Kidney (tissue), 14 donors: ENCODE results near the gene NBAS. TPM values are rescaled to one million over a fixed set of nuclear protein-coding genes. Genes with fewer than 3 reads are reported as not detected.
A peak's percentile ranks its signal among the peaks of the same experiment; 100 is the strongest.

ENCODE experiments used
- DNase-seq, 5 donors: peaks; one replicate each; pipeline ENCODE4 v3.0.0-alpha.2; 2013 to 2020
- FAIRE-seq: peaks from 2 replicates; lab custom pipeline; 2012; peaks lifted over from hg19 to GRCh38; lab: Jason Lieb, UNC
- H3K27ac ChIP-seq, 2 donors: one replicate each; pipeline ENCODE4 v1.7.0; 2013; ENCODE audit warnings: low read depth in 2 of 2, low read length in 2 of 2, inconsistent platforms in 1 of 2
- H3K27me3 ChIP-seq: one replicate; pipeline ENCODE4 v1.7.1; 2013; ENCODE audit warnings: low read length, inconsistent platforms; ENCODE audit not compliant: control insufficient read depth, insufficient read depth
- H3K36me3 ChIP-seq, 3 donors: one replicate each; pipeline versions ENCODE4 v1.7.0 to v1.7.1; 2013; ENCODE audit warnings: low read length in 3 of 3, control low read depth in 1 of 3, inconsistent platforms in 1 of 3; ENCODE audit not compliant: insufficient read depth in 3 of 3, control insufficient read depth in 2 of 3
- H3K4me1 ChIP-seq, 3 donors: one replicate each; pipeline versions ENCODE4 v1.7.0 to v1.7.1; 2013; ENCODE audit warnings: low read length in 3 of 3, inconsistent platforms in 1 of 3, low read depth in 1 of 3; ENCODE audit not compliant: control insufficient read depth in 2 of 3, insufficient read depth in 2 of 3
- H3K4me3 ChIP-seq, 3 donors: one replicate each; pipeline versions ENCODE4 v1.7.0 to v1.8.1; 2013; ENCODE audit warnings: low read length in 3 of 3, control low read depth in 1 of 3, inconsistent platforms in 1 of 3
- H3K9ac ChIP-seq, 3 donors: one replicate each; pipeline versions ENCODE4 v1.7.0 to v1.7.1; 2013; ENCODE audit warnings: low read length in 3 of 3, control low read depth in 1 of 3, inconsistent platforms in 1 of 3
- H3K9me3 ChIP-seq, 3 donors: one replicate each; pipeline versions ENCODE4 v1.7.0 to v1.7.1; 2013; ENCODE audit warnings: low read length in 3 of 3, control low read depth in 1 of 3, inconsistent platforms in 1 of 3; ENCODE audit not compliant: control insufficient read depth in 2 of 3, insufficient read depth in 1 of 3
- CTCF ChIP-seq: IDR thresholded peaks from 3 replicates; pipeline ENCODE4 v1.5.1; 2012; ENCODE audit warnings: mild to moderate bottlenecking, moderate library complexity, borderline replicate concordance; ENCODE audit not compliant: insufficient read depth; ENCODE audit errors: extremely low read depth
- intact Hi-C: fragments of 100-400 bp; cut with DNase I; formaldehyde crosslinking; loops from one replicate; pipeline ENCODE4 v1.11.1; 2022
- polyA plus RNA-seq: library from polyadenylated mRNA; stranded (reverse); fragments of 350-450 nt; fragmentation: Illumina TruSeq; extraction: RNeasy Lipid Tissue Mini Kit (QIAGEN cat#74804); gene quantifications from one replicate; pipeline ENCODE4 v1.2.3, GENCODE V29; 2014; ENCODE audit warnings: low read depth, low replicate concordance; ENCODE audit not compliant: insufficient read depth
- total RNA-seq: library from RNA; stranded (reverse); fragmentation: NEBNext Ultra II Directional; extraction: Animal tissue kit (Norgen Biotek cat#: 25700); gene quantifications from one replicate; pipeline ENCODE4 v1.2.1, GENCODE V29; 2021
- donor health status: control.
- donor health status: control.
- donor health status: control.
- donor health status: control.
- donor health status: control.
- donor health status: DM: yes; HTN: yes; CAD: no.
- donor health status: Normal renal cell carcinoma (clear cell type).

NBAS gene
- total and polyA plus RNA-seq, 2 donors from 2014 or later: 40.8 to 44.2 TPM

GRCh38 chr2:15591373-15591691 is 30.2 kb upstream of the NBAS start:
- Histone ChIP-seq H3K4me3 (peak overlapping the region; percentile 88 to 97 (median 91)), H3K9ac (peak overlapping the region; percentile 69 to 93 (median 90)), H3K9me3 (no peaks in the 10 kb centered on the region), H3K27ac (peak overlapping the region; percentile 83 to 89), H3K36me3 (peaks cover 4 to 11% (median 5%) of the 10 kb centered on the region in 3 donors), H3K27me3 (no peaks in the 10 kb centered on the region), H3K4me1 (peaks cover 0 to 10% (median 2%) of the 10 kb centered on the region in 3 donors)
- FAIRE-seq (no peak), DNase-seq (no peak)
- no peak for TF ChIP-seq CTCF
- intact Hi-C loops: no loop called here

GRCh38 chr2:15588329-15588919 is 27.3 kb upstream of the NBAS start:
- Histone ChIP-seq H3K9ac (no peak overlapping the region), H3K27ac (no peak overlapping the region), H3K4me3 (no peak overlapping the region), H3K9me3 (no peaks in the 10 kb centered on the region), H3K4me1 (peaks cover 0 to 8% (median 1%) of the 10 kb centered on the region in 3 donors), H3K36me3 (no peaks in the 10 kb centered on the region), H3K27me3 (no peaks in the 10 kb centered on the region)
- peak; percentile 41 for TF ChIP-seq CTCF
- no peak for FAIRE-seq
- intact Hi-C loops: no loop called here
- DNase-seq: peak in 4 of 5 donors; percentile 79 to 86 (median 82)

DNA sequence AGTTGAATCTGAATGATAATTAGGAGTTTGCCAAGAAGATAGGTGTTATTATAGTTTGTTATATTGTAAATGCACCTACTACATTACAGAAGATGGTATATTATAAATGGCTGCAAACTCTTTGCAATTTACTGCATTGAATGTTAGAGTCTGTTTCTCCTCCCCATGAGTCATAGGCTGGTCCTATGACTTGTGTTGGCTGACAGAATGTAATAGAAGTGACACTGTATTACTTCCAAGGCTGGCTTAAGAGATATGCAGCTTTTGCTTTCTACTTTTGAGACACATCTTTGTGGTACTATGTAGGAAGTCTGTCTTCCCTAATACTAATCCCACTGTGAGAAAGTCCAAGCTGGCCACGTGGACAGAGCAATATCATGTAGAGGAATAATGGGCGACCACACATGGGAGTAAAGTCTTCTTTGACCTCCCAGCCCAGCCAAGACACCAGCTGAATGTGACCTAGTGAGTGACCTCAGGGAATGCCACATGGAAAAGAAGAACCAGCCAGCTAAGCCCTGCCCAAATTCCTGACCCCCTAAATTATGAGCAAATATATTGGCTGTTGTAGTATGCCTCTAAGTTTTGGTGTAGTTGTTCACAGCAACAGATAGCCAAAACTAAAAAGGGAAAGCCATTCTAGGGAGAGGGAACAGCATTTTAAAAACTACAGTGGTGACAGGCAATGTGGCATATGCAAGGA is 23.8 kb upstream of the NBAS start:
- TF ChIP-seq CTCF: no peak
- no peaks in the 10 kb centered on the region for H3K9me3 ChIP-seq
- no peak for FAIRE-seq
- intact Hi-C loops: no loop called here
- H3K27me3 ChIP-seq: no peaks in the 10 kb centered on the region
- no peaks in the 10 kb centered on the region for H3K36me3 ChIP-seq
- H3K4me1 ChIP-seq: no peaks in the 10 kb centered on the region
- DNase-seq: no peak
- no peak overlapping the region for H3K27ac ChIP-seq
- no peak overlapping the region for H3K4me3 ChIP-seq
- no peak overlapping the region for H3K9ac ChIP-seq
